H9 (cell line): ENCODE data around the gene OPN4. TPM values are rescaled to one million over a fixed set of nuclear protein-coding genes. Genes with fewer than 3 reads are reported as not detected.

Experiments
- DNase-seq: peaks from one replicate; pipeline ENCODE4 v3.0.0-alpha.2; 2017
- H2AFZ ChIP-seq: one replicate; pipeline ENCODE4 v1.6.1; 2013; ENCODE audit warnings: mild to moderate bottlenecking, low read length, control low read depth, moderate library complexity
- H2AK5ac ChIP-seq: 2 replicates; pipeline ENCODE4 v1.6.1; 2013; ENCODE audit warnings: low read length, control low read depth, mixed read lengths; ENCODE audit not compliant: insufficient read length
- H2BK120ac ChIP-seq: one replicate; pipeline ENCODE4 v1.6.1; 2013; ENCODE audit warnings: low read depth, mild to moderate bottlenecking, low read length, control low read depth, inconsistent platforms; ENCODE audit not compliant: poor library complexity, severe bottlenecking
- H2BK12ac ChIP-seq: 2 replicates; pipeline ENCODE4 v1.6.1; 2013; ENCODE audit warnings: low read length, control low read depth, mixed read lengths, low read depth; ENCODE audit not compliant: insufficient read length
- H2BK15ac ChIP-seq: 2 replicates; pipeline ENCODE4 v1.6.1; 2013; ENCODE audit warnings: low read depth, low read length, control low read depth
- H2BK20ac ChIP-seq: one replicate; pipeline ENCODE4 v1.6.1; 2013; ENCODE audit warnings: low read depth, mild to moderate bottlenecking, low read length, control low read depth, inconsistent platforms; ENCODE audit not compliant: poor library complexity, severe bottlenecking
- H2BK5ac ChIP-seq: 2 replicates; pipeline ENCODE4 v1.6.1; 2013; ENCODE audit warnings: low read length, control low read depth, mixed read lengths; ENCODE audit not compliant: insufficient read length
- H3K14ac ChIP-seq: 2 replicates; pipeline ENCODE4 v1.6.1; 2013; ENCODE audit warnings: low read length, control low read depth; ENCODE audit not compliant: insufficient read depth
- H3K18ac ChIP-seq: 2 replicates; pipeline ENCODE4 v1.6.1; 2013; ENCODE audit warnings: low read depth, mild to moderate bottlenecking, mixed read lengths, low read length, control low read depth; ENCODE audit not compliant: insufficient read length
- H3K23ac ChIP-seq: 2 replicates; pipeline ENCODE4 v1.6.1; 2013; ENCODE audit warnings: low read length, control low read depth, mixed read lengths, low read depth; ENCODE audit not compliant: insufficient read length
- H3K23me2 ChIP-seq: 2 replicates; pipeline ENCODE4 v1.6.1; 2013; ENCODE audit warnings: low read depth, mild to moderate bottlenecking, mixed read lengths, low read length, control low read depth; ENCODE audit not compliant: insufficient read length, poor library complexity, severe bottlenecking
- H3K27ac ChIP-seq: 2 replicates; pipeline ENCODE4 v1.5.1; 2013; ENCODE audit warnings: low read length, control low read depth, mixed read lengths, low read depth; ENCODE audit not compliant: insufficient read length
- H3K27me3 ChIP-seq: 2 replicates; pipeline ENCODE4 v1.6.1; 2013; ENCODE audit warnings: low read length, control low read depth, inconsistent platforms; ENCODE audit not compliant: insufficient read depth
- H3K4ac ChIP-seq: 2 replicates; pipeline ENCODE4 v1.6.1; 2013; ENCODE audit warnings: low read depth, mild to moderate bottlenecking, control low read depth, inconsistent platforms, low read length, moderate library complexity
- H3K4me1 ChIP-seq: 2 replicates; pipeline ENCODE4 v1.6.1; 2013; ENCODE audit warnings: low read length, control low read depth, inconsistent platforms; ENCODE audit not compliant: insufficient read depth
- H3K4me2 ChIP-seq: 2 replicates; pipeline ENCODE4 v1.6.1; 2013; ENCODE audit warnings: low read length, control low read depth, mixed read lengths; ENCODE audit not compliant: insufficient read length, insufficient read depth
- H3K56ac ChIP-seq: 2 replicates; pipeline ENCODE4 v1.6.1; 2013; ENCODE audit warnings: low read depth, mild to moderate bottlenecking, mixed read lengths, low read length, control low read depth; ENCODE audit not compliant: insufficient read length
- H3K79me1 ChIP-seq: 2 replicates; pipeline ENCODE4 v1.6.1; 2013; ENCODE audit warnings: low read depth, mild to moderate bottlenecking, moderate library complexity, low read length, control low read depth, inconsistent platforms; ENCODE audit not compliant: insufficient read depth, poor library complexity, severe bottlenecking
- H3K79me2 ChIP-seq: 2 replicates; pipeline ENCODE4 v1.6.1; 2013; ENCODE audit warnings: low read length, control low read depth, inconsistent platforms; ENCODE audit not compliant: insufficient read depth
- H3K9ac ChIP-seq: 2 replicates; pipeline ENCODE4 v1.6.1; 2013; ENCODE audit warnings: low read length, control low read depth, mixed read lengths; ENCODE audit not compliant: insufficient read length; ENCODE audit errors: extremely low read depth
- H3K9me3 ChIP-seq: one replicate; pipeline ENCODE4 v1.6.1; 2013; ENCODE audit warnings: low read depth, low read length, inconsistent platforms; ENCODE audit not compliant: control insufficient read depth
- H3T11ph ChIP-seq: one replicate; pipeline ENCODE4 v1.6.1; 2013; ENCODE audit warnings: mild to moderate bottlenecking, low read length, control low read depth, inconsistent platforms
- H4K20me1 ChIP-seq: one replicate; pipeline ENCODE4 v1.6.1; 2013; ENCODE audit not compliant: control insufficient read depth, insufficient read length, insufficient read depth
- H4K5ac ChIP-seq: 2 replicates; pipeline ENCODE4 v1.6.1; 2013; ENCODE audit warnings: low read depth, mild to moderate bottlenecking, mixed read lengths, low read length, control low read depth; ENCODE audit not compliant: insufficient read length
- H4K8ac ChIP-seq: replicated peaks from 2 replicates; pipeline ENCODE4 v1.6.1; 2013; ENCODE audit warnings: low read length, control low read depth, mixed read lengths, low read depth; ENCODE audit not compliant: insufficient read length
- H4K91ac ChIP-seq: 2 replicates; pipeline ENCODE4 v1.6.1; 2013; ENCODE audit warnings: low read depth, mild to moderate bottlenecking, moderate library complexity, mixed read lengths, low read length, control low read depth; ENCODE audit not compliant: insufficient read length
- H3K27ac Mint-ChIP-seq, 3 experiments: 2 replicates in 2 of 3; 3 replicates in 1 of 3; pipeline ENCODE4 v1.8.0; 2020 to 2021; ENCODE audit warnings: mixed read lengths in 3 of 3, mild to moderate bottlenecking in 1 of 3, moderate library complexity in 1 of 3
- H3K27me3 Mint-ChIP-seq: 2 replicates; pipeline ENCODE4 v1.8.0; 2021; ENCODE audit warnings: low read depth, mild to moderate bottlenecking, moderate library complexity, mixed read lengths
- H3K36me3 Mint-ChIP-seq, 3 experiments: 2 replicates in 2 of 3; 3 replicates in 1 of 3; pipeline ENCODE4 v1.8.0; 2020 to 2021; ENCODE audit warnings: low read depth in 3 of 3, mixed read lengths in 3 of 3; ENCODE audit not compliant: insufficient read depth in 1 of 3
- H3K4me1 Mint-ChIP-seq, 2 experiments: 2 replicates each; pipeline ENCODE4 v1.8.0; 2020; ENCODE audit warnings: mixed read lengths in 2 of 2
- H3K4me3 Mint-ChIP-seq, 2 experiments: 2 replicates in 1 of 2; 3 replicates in 1 of 2; pipeline ENCODE4 v1.8.0; 2020 to 2021; ENCODE audit warnings: mild to moderate bottlenecking in 2 of 2, mixed read lengths in 2 of 2, moderate library complexity in 1 of 2
- H3K9me3 Mint-ChIP-seq, 2 experiments: 2 replicates in 1 of 2; 3 replicates in 1 of 2; pipeline ENCODE4 v1.8.0; 2020; ENCODE audit warnings: mild to moderate bottlenecking in 2 of 2, mixed read lengths in 2 of 2, moderate library complexity in 1 of 2
- WGBS: extraction: QIAGEN DNeasy Blood & Tissue Kit; methylation state at CpG from one replicate; pipeline ENCODE4 v1.1.7; 2013; ENCODE audit warnings: missing lambda C conversion rate, low lambda C conversion rate, mixed read lengths; ENCODE audit not compliant: insufficient read length; ENCODE audit errors: extremely low coverage; 5-methylcytosine and 5-hydroxymethylcytosine counted together
- total RNA-seq: library from RNA; stranded (reverse); gene quantifications from 2 replicates; pipeline ENCODE4 v1.2.1, GENCODE V29; 2021
- TF ChIP-seq, protein P1 (sequence below): fragments of 200-600 bp; sonication (generic); conservative IDR thresholded peaks from 3 replicates; pipeline ENCODE4 v1.8.0; 2021; ENCODE audit warnings: antibody characterized with exemption, mild to moderate bottlenecking

OPN4 gene
- total RNA-seq, 1 experiment from 2014 or later, result not detected

DNA sequence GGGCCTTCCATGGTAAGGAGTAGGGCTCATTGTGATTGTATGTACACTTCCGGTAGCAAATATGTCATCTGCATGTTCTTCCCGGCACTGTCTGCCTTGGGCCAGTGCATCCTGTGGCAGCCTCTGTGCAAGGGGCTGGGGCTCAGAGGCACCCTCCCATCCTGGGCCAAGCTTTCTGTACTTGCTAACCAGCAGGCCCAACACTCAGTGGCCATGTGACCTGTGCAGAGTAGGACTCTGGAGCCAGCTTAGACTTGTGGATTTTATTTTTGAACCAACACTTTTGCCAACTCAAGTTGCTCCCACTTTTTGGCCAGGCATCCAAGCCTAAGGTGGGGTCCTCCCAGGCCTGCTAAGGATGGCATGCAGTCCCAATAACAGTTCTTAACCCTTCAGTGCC is 38.9 kb downstream of the OPN4 start:
- Histone ChIP-seq H3K27me3 (no peaks in the 10 kb centered on the region), H3K56ac (no peak overlapping the region), H3K4ac (no peak overlapping the region), H4K8ac (no peak overlapping the region), H2BK15ac (no peak overlapping the region), H3K79me1 (no peaks in the 10 kb centered on the region), H3K4me1 (peaks cover 4% of the 10 kb centered on the region; the same call in 1 of the 2 replicates), H3K4me2 (no peak overlapping the region), H2BK12ac (no peak overlapping the region), H3T11ph (no peak overlapping the region), H3K9me3 (no peaks in the 10 kb centered on the region), H3K23me2 (no peaks in the 10 kb centered on the region), H4K5ac (no peak overlapping the region), H2BK20ac (no peak overlapping the region), H2AFZ (no peak overlapping the region), H2BK120ac (no peak overlapping the region), H3K79me2 (no peaks in the 10 kb centered on the region), H3K14ac (no peak overlapping the region), H3K23ac (no peak overlapping the region), H4K91ac (no peak overlapping the region), H3K9ac (no peak overlapping the region), H4K20me1 (no peaks in the 10 kb centered on the region), H2AK5ac (no peak overlapping the region), H2BK5ac (no peak overlapping the region), H3K27ac (no peak overlapping the region), H3K18ac (no peak overlapping the region)
- Mint-ChIP-seq H3K4me3 (no peak overlapping the region), H3K27ac (peak overlapping the region in 1 of 3 experiments; percentile 44; a peak in 1 of 7 replicates), H3K9me3 (no peaks in the 10 kb centered on the region), H3K27me3 (peaks cover 8% of the 10 kb centered on the region), H3K36me3 (no peaks in the 10 kb centered on the region), H3K4me1 (peaks cover 35 to 37% of the 10 kb centered on the region in 2 experiments)
- TF ChIP-seq, protein P1, sequence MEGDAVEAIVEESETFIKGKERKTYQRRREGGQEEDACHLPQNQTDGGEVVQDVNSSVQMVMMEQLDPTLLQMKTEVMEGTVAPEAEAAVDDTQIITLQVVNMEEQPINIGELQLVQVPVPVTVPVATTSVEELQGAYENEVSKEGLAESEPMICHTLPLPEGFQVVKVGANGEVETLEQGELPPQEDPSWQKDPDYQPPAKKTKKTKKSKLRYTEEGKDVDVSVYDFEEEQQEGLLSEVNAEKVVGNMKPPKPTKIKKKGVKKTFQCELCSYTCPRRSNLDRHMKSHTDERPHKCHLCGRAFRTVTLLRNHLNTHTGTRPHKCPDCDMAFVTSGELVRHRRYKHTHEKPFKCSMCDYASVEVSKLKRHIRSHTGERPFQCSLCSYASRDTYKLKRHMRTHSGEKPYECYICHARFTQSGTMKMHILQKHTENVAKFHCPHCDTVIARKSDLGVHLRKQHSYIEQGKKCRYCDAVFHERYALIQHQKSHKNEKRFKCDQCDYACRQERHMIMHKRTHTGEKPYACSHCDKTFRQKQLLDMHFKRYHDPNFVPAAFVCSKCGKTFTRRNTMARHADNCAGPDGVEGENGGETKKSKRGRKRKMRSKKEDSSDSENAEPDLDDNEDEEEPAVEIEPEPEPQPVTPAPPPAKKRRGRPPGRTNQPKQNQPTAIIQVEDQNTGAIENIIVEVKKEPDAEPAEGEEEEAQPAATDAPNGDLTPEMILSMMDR, result no peak
- no peak for DNase-seq
- WGBS, result no CpG with 5 or more reads among the region's 2 CpGs
